Subcutaneous abdominal adipose tissue (tissue), 5 donors: ENCODE measurements around the gene EMILIN2.
A peak's percentile ranks its signal among the peaks of the same experiment; 100 is the strongest.
"Not testable (repeated sequence)": the region's sequence is repeated elsewhere in the genome, so short reads cannot be mapped to it uniquely, and the experiment has no call there.

Experiments
- H3K27ac ChIP-seq: one replicate; pipeline ENCODE4 v1.7.0; 2013; ENCODE audit warnings: low read depth, mild to moderate bottlenecking, inconsistent platforms, low read length, moderate library complexity
- H3K27me3 ChIP-seq, 5 donors: one replicate each; pipeline ENCODE4 v1.7.0; 2013; ENCODE audit warnings: low read length in 5 of 5, inconsistent platforms in 1 of 5; ENCODE audit not compliant: control insufficient read depth in 5 of 5, insufficient read depth in 4 of 5
- H3K36me3 ChIP-seq, 5 donors: one replicate each; pipeline ENCODE4 v1.7.0; 2013; ENCODE audit warnings: low read length in 5 of 5; ENCODE audit not compliant: control insufficient read depth in 5 of 5, insufficient read depth in 5 of 5
- H3K4me1 ChIP-seq, 5 donors: one replicate each; pipeline ENCODE4 v1.7.0; 2013; ENCODE audit warnings: low read length in 5 of 5, mild to moderate bottlenecking in 3 of 5, moderate library complexity in 1 of 5; ENCODE audit not compliant: control insufficient read depth in 5 of 5, insufficient read depth in 5 of 5
- H3K4me3 ChIP-seq, 5 donors: one replicate each; pipeline ENCODE4 v1.7.0; 2013; ENCODE audit warnings: low read length in 5 of 5, low read depth in 1 of 5
- H3K9ac ChIP-seq, 5 donors: one replicate each; pipeline ENCODE4 v1.7.0; 2013; ENCODE audit warnings: low read length in 5 of 5, mild to moderate bottlenecking in 4 of 5, moderate library complexity in 3 of 5
- H3K9me3 ChIP-seq, 5 donors: one replicate each; pipeline ENCODE4 v1.7.0; 2013; ENCODE audit warnings: low read length in 5 of 5; ENCODE audit not compliant: control insufficient read depth in 5 of 5
- donor health status: healthy.
- donor health status: healthy.
- donor health status: healthy.
- donor health status: healthy.
- donor health status: healthy.

EMILIN2 gene

GRCh38 chr18:2822213-2822921 lies 24.4 kb upstream of the EMILIN2 start:
- Histone ChIP-seq H3K9ac (no peak overlapping the region), H3K27ac (no peak overlapping the region)

GRCh38 chr18:2823202-2823601 lies 23.6 kb upstream of the EMILIN2 start:
- H3K4me1 ChIP-seq: peaks cover 0 to 7% (median 2%) of the 10 kb centered on the region in 5 donors
- H3K27me3 ChIP-seq: no peaks in the 10 kb centered on the region
- H3K27ac ChIP-seq: no peak overlapping the region
- H3K36me3 ChIP-seq: no peaks in the 10 kb centered on the region
- H3K9me3 ChIP-seq: peaks cover 0 to 3% (median 0%) of the 10 kb centered on the region in 5 donors
- H3K9ac ChIP-seq: no peak overlapping the region
- H3K4me3 ChIP-seq: no peak overlapping the region

More at GRCh38 chr18:2822213-2822921, 24.4 kb upstream of the EMILIN2 start:
- no peak overlapping the region for H3K4me3 ChIP-seq
- peaks cover 0 to 8% (median 0%) of the 10 kb centered on the region in 5 donors for H3K9me3 ChIP-seq
- H3K27me3 ChIP-seq: no peaks in the 10 kb centered on the region
- H3K4me1 ChIP-seq: peaks cover 0 to 7% (median 2%) of the 10 kb centered on the region in 5 donors
- no peaks in the 10 kb centered on the region for H3K36me3 ChIP-seq

- H3K4me1 ChIP-seq: peaks cover 0 to 11% (median 2%) of the 10 kb centered on the region in 5 donors
- no peak overlapping the region for H3K9ac ChIP-seq
- no peaks in the 10 kb centered on the region for H3K27me3 ChIP-seq
- no peaks in the 10 kb centered on the region for H3K9me3 ChIP-seq
- H3K36me3 ChIP-seq: no peaks in the 10 kb centered on the region
- no peak overlapping the region for H3K27ac ChIP-seq
- H3K4me3 ChIP-seq: no peak overlapping the region
Measured at GRCh38 chr18:2823966-2824365, 22.8 kb upstream of the EMILIN2 start.

GRCh38 chr18:2824865-2825264 lies 21.9 kb upstream of the EMILIN2 start:
- H3K27me3 ChIP-seq: no peaks in the 10 kb centered on the region
- H3K27ac ChIP-seq: no peak overlapping the region
- peaks cover 0 to 13% (median 2%) of the 10 kb centered on the region in 5 donors for H3K4me1 ChIP-seq
- no peak overlapping the region for H3K4me3 ChIP-seq
- no peak overlapping the region for H3K9ac ChIP-seq
- H3K9me3 ChIP-seq: no peaks in the 10 kb centered on the region
- H3K36me3 ChIP-seq: no peaks in the 10 kb centered on the region

GRCh38 chr18:2825613-2826175 lies 21.1 kb upstream of the EMILIN2 start:
- Histone ChIP-seq H3K36me3 (no peaks in the 10 kb centered on the region), H3K27me3 (no peaks in the 10 kb centered on the region), H3K27ac (no peak overlapping the region), H3K4me1 (peaks cover 0 to 13% (median 2%) of the 10 kb centered on the region in 5 donors), H3K9ac (no peak overlapping the region), H3K4me3 (no peak overlapping the region), H3K9me3 (no peaks in the 10 kb centered on the region)

- H3K9me3 ChIP-seq: no peaks in the 10 kb centered on the region
- no peak overlapping the region for H3K9ac ChIP-seq
- H3K36me3 ChIP-seq: no peaks in the 10 kb centered on the region
- H3K4me1 ChIP-seq: peaks cover 0 to 13% (median 2%) of the 10 kb centered on the region in 5 donors
- no peak overlapping the region for H3K4me3 ChIP-seq
- H3K27ac ChIP-seq: peak overlapping the region; percentile 57
- H3K27me3 ChIP-seq: no peaks in the 10 kb centered on the region
Measured at GRCh38 chr18:2826581-2826980, 20.2 kb upstream of the EMILIN2 start.

- Histone ChIP-seq H3K4me3 (no peak overlapping the region), H3K36me3 (no peaks in the 10 kb centered on the region), H3K27me3 (no peaks in the 10 kb centered on the region), H3K4me1 (peaks cover 0 to 13% (median 2%) of the 10 kb centered on the region in 5 donors), H3K9ac (no peak overlapping the region), H3K27ac (peak overlapping the region; percentile 57), H3K9me3 (no peaks in the 10 kb centered on the region)
Measured at GRCh38 chr18:2827061-2827460, 19.7 kb upstream of the EMILIN2 start.

- not testable (repeated sequence) for H3K27ac ChIP-seq, H3K4me1 ChIP-seq, H3K27me3 ChIP-seq, H3K9ac ChIP-seq, H3K36me3 ChIP-seq, H3K9me3 ChIP-seq, H3K4me3 ChIP-seq
Measured at GRCh38 chr18:2836118-2836517, 10.7 kb upstream of the EMILIN2 start.

GRCh38 chr18:2837290-2837689 lies 9.5 kb upstream of the EMILIN2 start:
- H3K9me3 ChIP-seq, H3K4me1 ChIP-seq, H3K27me3 ChIP-seq, H3K36me3 ChIP-seq, H3K27ac ChIP-seq, H3K9ac ChIP-seq, H3K4me3 ChIP-seq: not testable (repeated sequence)

- Histone ChIP-seq H3K36me3 (no peaks in the 10 kb centered on the region), H3K4me1 (peaks cover 0 to 10% (median 2%) of the 10 kb centered on the region in 5 donors), H3K27me3 (peaks cover 0 to 2% (median 0%) of the 10 kb centered on the region in 5 donors), H3K9ac (no peak overlapping the region), H3K27ac (no peak overlapping the region), H3K9me3 (peaks cover 0 to 10% (median 4%) of the 10 kb centered on the region in 5 donors), H3K4me3 (no peak overlapping the region)
Measured at GRCh38 chr18:2839202-2839601, 7.6 kb upstream of the EMILIN2 start.
